Measurements from ENCODE around the gene ZNF30.
"Not testable (repeated sequence)": the region's sequence is repeated elsewhere in the genome, so short reads cannot be mapped to it uniquely, and the experiment has no call there.

The ZNF30 gene

GRCh38 chr19:34926685-34927375 is at the start of gene ZNF30:
TSS of gene ZNF30 (plus strand) at chr19:34926903. CDS start at chr19:34929948, 3,045 bp downstream.
- DNase-seq, result peak; percentile 88

- DNase-seq, result no peak
Observed at GRCh38 chr19:34879563-34879962, 47.1 kb upstream of the ZNF30 start.

- DNase-seq, result no peak
Observed at GRCh38 chr19:34880034-34880433, 46.7 kb upstream of the ZNF30 start.

- DNase-seq, result no peak
Observed at GRCh38 chr19:34881982-34882381, 44.7 kb upstream of the ZNF30 start.

GRCh38 chr19:34888091-34888490 is 38.6 kb upstream of the ZNF30 start:
- no peak for DNase-seq

GRCh38 chr19:34900245-34900644 is 26.5 kb upstream of the ZNF30 start:
- no peak for DNase-seq

- DNase-seq, result no peak
Observed at GRCh38 chr19:34904664-34905527, 21.8 kb upstream of the ZNF30 start.

GRCh38 chr19:34910770-34911169 is 15.9 kb upstream of the ZNF30 start:
- DNase-seq, result no peak

- DNase-seq, result not testable (repeated sequence)
Observed at GRCh38 chr19:34917144-34917543, 9.6 kb upstream of the ZNF30 start.

- no peak for DNase-seq
Observed at GRCh38 chr19:34918190-34918589, 8.5 kb upstream of the ZNF30 start.

- not testable (repeated sequence) for DNase-seq
Observed at GRCh38 chr19:34920090-34920786, 6.5 kb upstream of the ZNF30 start.

- DNase-seq, result no peak
Observed at GRCh38 chr19:34925278-34925855, 1.3 kb upstream of the ZNF30 start.

- no peak for DNase-seq
Observed at GRCh38 chr19:34926361-34926684, 380 bp upstream of the ZNF30 start.

- no peak for DNase-seq
Observed at GRCh38 chr19:34932494-34932893, 5.8 kb downstream of the ZNF30 start.

GRCh38 chr19:34936184-34936583 is 9.5 kb downstream of the ZNF30 start:
- DNase-seq, result no peak

GRCh38 chr19:34938886-34939285 is 12.2 kb downstream of the ZNF30 start:
- DNase-seq, result no peak

- DNase-seq, result no peak
Observed at GRCh38 chr19:34943861-34944573, 17.3 kb downstream of the ZNF30 start.

- no peak for DNase-seq
Observed at GRCh38 chr19:34953092-34953491, 26.4 kb downstream of the ZNF30 start.

GRCh38 chr19:34957830-34958751 is 31.4 kb downstream of the ZNF30 start:
- no peak for DNase-seq

- no peak for DNase-seq
Observed at GRCh38 chr19:34959021-34959420, 32.3 kb downstream of the ZNF30 start.

GRCh38 chr19:34960103-34960805 is 33.6 kb downstream of the ZNF30 start:
- no peak for DNase-seq
